GM21529 (cell line): ENCODE measurements around the gene C3AR1.
"Not testable (repeated sequence)": the region's sequence is repeated elsewhere in the genome, so short reads cannot be mapped to it uniquely, and the experiment has no call there.

Experiments
- ATAC-seq: cut with Tn5 transposase; IDR thresholded peaks from one replicate; pipeline ENCODE4 v1.9.1; 2021; ENCODE audit not compliant: unreplicated experiment

The C3AR1 gene

DNA sequence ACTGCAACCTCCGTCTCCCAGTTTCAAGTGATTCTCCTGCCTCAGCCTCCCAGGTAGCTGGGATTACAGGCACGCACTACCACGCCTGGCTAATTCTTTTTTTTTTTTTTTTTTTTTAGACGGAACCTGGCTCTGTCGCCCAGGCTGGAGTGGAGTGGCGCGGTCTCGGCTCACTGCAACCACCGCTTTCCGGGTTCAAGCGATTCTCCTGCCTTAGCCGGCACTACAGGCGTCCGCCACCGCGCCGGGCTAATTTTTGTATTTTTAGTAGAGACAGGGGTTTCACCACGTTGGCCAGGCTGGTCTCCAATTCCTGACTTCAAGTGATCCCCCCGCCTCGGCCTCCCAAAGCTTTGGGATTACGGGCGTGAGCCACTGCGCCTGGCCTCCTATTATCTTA lies 35.1 kb downstream of the C3AR1 start:
- not testable (repeated sequence) for ATAC-seq

DNA sequence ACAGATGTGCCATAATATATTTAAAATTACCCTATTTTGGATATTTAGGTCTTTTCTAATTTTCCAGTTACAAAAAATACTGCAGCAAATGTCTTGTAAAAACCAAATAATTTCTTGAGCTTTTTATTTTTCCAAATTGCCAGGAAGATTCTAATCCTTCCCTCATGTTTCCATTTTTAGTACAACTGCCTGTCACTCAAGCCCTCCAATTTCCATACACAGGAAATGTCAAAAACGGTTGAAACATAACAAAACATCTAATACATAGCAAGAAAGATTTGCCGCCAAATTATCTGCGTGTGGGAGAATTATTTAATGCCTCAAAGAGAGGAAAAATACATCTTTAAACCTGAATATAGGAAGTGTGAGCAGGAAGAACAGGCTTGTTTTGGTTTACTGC lies 36.0 kb downstream of the C3AR1 start:
- ATAC-seq, result no peak

DNA sequence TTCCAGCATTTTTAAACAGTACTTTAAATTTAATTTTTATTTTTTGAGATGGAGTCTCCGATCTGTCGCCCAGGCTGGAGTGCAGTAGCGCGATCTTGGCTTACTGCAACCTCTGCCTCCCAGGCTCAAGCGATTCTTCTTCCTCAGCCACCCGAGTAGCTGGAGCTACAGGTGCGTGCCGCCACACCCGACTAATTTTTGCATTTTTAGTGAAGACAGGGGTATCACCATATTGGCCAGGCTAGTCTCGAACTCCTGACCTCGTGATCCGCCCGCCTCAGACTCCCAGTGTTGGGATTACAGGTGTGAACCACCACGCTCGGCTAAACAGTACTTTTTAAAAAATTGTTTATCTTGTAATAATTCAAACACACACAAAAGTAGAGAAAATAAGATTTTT lies 37.9 kb downstream of the C3AR1 start:
- ATAC-seq, result no peak

DNA sequence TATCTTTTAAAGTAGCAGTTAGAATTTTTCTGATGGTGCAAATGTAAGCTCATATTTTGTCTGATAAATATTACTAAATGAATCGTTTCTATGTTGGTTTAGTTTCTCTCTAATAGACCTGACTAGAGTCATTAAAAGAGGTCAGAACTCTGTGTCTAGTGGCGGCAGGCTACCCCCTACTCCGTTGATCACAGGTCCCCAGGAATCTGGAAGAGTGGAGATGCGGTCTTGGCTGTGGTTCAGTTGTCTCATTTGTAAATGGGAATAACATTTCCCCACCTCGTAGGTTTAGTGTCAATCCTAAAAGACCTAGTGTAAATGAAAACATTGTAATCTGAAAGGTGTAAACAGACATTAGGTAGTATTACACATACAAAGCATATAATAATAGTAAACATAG lies 38.3 kb downstream of the C3AR1 start:
- ATAC-seq, result no peak

DNA sequence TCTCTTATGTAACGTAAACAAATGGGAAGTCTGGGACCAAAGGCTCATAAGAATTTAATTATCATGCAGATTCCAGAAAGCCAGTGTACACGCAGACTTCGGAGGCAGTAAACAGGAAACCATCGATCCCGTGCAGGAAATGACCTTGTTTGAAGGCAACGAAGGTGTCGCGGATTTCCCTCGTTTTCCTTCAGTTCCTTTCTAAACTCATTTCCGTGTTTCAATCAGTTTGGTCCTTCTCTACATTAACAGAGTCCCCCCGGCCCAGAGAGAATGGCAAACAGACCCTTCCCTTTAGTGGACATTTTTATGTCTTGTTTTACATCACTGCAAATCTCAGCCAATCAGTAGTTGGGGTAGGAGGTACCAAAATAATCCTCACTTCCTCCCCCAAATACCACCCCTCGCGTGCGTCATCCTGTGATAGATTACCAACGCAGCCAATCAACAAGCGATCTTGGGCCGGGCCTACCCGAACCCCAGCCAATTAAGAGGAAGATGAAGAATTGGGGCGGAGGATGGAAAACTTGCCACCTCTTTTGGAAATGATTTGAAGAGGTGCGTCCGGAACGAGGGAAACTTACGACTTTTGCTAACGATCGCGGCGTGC lies 39.8 kb downstream of the C3AR1 start:
- ATAC-seq, result peak; percentile 99

DNA sequence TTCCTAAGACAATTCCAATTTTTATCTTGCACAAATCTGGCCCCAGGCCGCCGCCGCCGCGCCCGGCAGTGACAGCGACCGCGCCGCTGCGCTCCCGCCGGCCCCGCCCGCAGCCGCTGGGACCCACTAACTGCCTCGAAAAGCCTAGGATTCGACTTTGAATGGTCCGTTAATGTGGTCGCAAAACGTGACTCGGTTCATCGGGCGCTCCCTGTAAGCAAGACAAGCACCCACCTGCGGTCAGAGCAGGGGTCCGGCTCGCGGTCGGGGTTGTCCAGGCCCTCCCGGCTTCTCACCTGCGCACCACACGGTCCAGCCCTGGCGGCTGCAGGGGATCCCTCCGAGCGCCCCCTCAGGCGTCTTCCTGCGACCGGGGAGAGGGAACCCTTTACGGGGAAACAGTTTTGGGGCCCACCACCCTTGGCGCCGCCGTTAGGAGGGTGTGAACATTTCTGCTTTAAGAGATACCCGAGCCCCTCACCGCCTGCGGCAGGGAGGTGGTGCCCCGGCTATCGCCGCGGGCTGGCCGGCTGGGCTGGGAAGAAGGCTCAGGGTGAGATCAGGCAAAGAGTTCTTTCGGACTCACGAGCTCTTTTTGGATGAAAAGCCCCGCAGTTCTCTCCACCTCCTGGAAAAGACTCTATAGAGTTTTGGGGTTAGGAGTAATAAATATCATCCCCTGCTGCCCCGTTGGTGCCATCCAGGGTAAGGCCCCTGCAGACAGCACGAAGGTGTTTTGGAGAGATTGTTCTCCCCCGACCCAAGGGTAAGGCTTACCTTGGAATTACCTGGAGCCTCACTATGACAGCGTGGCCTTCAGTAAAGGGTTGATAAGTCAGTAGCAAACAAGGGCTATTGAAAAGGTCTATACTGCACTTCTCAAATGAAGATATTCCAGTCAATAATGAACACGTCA lies 47.2 kb downstream of the C3AR1 start:
- no peak for ATAC-seq

DNA sequence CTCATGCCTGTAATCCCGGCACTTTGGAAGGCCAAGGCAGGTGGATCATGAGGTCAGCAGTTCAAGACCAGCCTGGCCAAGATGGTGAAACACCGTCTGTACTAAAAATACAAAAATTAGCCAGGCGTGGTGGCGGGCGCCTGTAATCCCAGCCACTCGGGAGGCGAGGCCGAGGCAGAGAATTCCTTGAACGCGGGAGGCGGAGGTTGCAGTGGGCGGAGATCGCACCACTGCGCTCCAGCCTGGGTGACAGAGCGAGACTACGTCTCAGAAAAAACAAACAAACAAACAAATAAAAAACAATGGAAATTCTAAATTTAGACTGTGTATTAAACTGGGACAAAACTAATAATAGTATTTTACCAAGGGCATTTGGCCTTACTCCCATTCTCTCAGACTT lies 47.9 kb downstream of the C3AR1 start:
- not testable (repeated sequence) for ATAC-seq

DNA sequence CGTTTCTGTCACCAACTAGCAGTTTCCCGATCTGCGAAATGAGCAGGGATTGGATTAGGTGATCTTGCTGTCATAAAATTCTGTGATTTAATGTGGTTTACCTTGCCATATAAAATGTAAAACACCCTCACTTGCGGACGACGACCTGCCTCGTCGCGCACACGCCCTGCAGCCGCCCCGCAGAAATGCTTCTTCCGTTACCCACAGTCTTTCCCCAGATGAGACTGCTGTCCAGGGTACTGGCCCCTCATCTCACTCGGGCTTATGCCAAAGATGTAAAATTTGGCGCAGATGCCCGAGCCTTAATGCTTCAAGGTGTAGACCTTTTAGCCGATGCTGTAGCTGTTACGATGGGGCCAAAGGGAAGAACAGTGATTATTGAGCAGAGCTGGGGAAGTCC lies 51.3 kb downstream of the C3AR1 start:
- ATAC-seq, result no peak

DNA sequence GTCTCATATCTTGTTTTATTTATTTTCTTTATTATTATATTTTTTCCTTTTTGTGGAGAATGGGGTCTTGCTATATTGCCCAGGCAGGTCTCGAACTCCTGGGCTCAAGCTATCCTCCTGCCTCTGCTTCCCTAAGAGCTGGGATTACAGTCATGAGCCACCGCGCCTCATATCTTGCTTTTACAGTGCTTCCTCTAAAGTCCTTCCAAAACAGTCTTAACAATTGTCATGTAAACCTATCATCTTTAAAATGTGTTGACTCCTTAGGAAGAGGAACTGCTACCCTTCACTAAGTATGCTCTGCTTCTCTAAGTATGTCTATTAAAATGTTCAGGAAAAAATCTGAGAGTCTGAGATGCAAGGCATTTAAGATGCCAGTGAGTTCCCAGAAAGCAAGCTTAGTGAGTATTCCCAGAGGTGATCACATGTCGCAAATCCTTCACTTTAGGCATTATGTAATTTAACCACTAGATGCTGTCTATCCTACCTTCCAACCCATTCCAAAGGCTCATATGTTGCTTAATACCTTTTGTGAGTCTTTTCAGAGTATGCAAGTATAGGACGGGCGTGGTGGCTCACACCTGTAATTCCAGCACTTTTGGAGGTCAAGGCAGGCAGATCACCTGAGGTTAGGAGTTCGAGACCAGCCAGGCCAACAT lies 53.4 kb downstream of the C3AR1 start:
- ATAC-seq, result no peak

DNA sequence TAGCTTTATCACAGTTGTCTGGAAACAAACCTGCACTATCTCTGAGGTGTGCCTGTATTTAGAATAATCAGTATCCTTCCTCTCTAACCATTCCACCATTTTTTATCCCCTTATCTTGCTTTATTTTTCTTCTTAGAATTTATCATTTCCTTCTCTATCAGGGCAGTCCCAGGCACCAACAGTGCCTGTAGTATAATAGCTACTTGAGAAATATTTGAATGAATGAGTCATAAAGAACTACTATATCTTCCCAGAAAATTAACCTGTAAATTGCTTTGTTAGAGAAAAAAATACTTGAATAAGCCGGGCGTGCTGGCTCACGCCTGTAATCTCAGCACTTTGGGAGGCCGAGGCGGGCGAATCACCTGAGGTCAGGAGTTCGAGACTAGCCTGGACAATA lies 54.8 kb downstream of the C3AR1 start:
- ATAC-seq, result no peak
